OCI-M2 (cell line): ENCODE measurements around the gene ARHGEF17.
"Not testable (repeated sequence)": the region's sequence is repeated elsewhere in the genome, so short reads cannot be mapped to it uniquely, and the experiment has no call there.

Experiments used
- DNase-seq: peaks from one replicate; lab custom pipeline; 2025; ENCODE audit not compliant: unreplicated experiment; lab: John Stamatoyannopoulos, UW

Gene ARHGEF17

GRCh38 chr11:73308003-73308960 is at the start of gene ARHGEF17:
Gene ARHGEF17, plus strand, starts transcription at chr11:73308276. Its CDS starts 363 bp downstream, at chr11:73308639.
- no peak for DNase-seq

GRCh38 chr11:73259406-73260126 is 48.5 kb upstream of the ARHGEF17 start:
- DNase-seq = no peak

GRCh38 chr11:73260127-73260457 is 48.0 kb upstream of the ARHGEF17 start:
- DNase-seq = no peak

DNA sequence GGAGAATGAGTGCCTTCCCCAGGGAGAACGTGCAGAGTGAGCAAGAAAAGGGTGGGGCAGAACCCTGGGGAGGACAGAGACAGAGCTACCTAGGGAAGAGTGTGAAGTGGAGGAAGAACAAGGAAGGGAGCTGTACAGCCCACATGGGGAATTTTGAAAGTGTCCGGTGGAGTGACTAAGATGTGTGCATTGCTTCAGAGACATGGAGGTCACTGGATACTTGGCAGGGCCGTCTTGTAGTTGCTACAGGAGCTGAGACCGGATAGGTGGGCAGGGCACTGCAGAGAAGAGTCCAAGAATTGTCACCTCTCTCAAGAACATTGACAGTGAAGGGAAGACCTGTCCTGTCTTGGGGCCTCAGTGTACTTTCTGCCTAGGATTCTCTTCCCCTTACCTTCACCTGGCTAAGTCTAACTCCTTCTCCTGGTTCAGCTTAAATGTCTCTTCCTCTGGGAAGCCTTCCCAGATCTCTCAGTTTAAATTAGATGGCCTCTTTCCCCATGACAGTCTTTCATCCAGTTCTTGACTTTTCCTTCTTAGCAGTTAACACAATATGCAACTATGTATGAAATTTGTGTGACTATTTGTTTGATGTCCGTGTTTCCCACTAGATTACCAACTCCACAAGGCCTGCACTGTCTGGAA is 45.1 kb upstream of the ARHGEF17 start:
- no peak for DNase-seq

- no peak for DNase-seq
Measured at GRCh38 chr11:73263640-73264039, 44.4 kb upstream of the ARHGEF17 start.

- no peak for DNase-seq
Measured at GRCh38 chr11:73265278-73265810, 42.7 kb upstream of the ARHGEF17 start.

GRCh38 chr11:73265853-73266645 is 42.0 kb upstream of the ARHGEF17 start:
- DNase-seq = no peak

DNA sequence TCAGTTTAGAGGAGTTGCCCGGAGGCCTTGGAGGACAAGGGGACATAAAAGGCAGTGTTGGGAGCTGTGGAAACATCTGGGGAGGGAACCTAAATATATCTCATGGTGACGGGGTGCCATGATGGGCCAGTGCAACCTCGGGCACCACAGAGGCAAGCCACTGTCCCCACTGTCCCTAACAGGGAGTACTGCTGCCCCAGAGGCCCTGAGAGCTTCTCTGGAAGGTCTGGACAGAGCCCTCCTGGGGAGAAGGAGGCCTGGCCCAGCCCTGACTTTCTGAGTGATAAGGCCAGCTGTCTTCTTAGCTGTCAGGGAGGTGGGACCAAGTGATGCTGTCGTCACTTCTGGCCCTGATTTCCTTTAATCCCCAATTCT is 41.4 kb upstream of the ARHGEF17 start:
- DNase-seq = no peak

DNA sequence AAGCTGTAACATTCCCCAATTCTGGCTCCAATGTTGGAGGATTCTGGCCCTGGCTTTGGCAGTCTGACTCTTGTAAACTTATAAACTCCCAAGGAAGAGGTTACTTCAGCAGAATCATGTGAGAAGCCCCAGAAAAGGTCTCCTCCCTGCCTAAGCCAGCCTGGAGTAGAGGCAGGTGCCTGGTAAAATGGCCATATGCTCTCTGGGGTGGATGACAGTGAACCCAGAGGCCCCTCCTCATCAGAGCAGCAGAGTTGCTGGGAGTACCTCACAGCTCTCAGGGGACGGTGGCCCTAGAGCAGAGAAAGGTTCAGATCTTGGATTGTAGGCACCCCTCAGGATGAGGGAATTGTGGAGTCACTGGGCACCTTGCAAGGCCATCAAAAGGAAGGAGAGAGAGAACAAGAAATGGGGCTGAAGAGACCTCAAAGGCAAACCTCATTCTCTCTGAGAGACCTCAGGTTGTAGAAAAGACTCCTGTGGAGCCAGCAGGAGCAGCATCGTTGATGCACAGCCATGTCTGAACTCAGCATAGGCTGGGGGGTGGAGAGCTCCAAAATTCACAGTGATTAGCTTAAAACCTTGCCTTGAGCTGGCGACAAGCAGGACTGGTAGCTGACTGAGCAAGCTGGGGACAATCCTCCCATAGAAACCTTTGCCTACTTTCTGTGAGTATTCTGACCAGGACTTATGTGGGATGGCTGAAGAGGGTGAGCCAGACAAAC is 40.8 kb upstream of the ARHGEF17 start:
- no peak for DNase-seq

GRCh38 chr11:73267906-73268540 is 40.1 kb upstream of the ARHGEF17 start:
- DNase-seq = no peak

- no peak for DNase-seq
Measured at GRCh38 chr11:73268671-73269271, 39.3 kb upstream of the ARHGEF17 start.

DNA sequence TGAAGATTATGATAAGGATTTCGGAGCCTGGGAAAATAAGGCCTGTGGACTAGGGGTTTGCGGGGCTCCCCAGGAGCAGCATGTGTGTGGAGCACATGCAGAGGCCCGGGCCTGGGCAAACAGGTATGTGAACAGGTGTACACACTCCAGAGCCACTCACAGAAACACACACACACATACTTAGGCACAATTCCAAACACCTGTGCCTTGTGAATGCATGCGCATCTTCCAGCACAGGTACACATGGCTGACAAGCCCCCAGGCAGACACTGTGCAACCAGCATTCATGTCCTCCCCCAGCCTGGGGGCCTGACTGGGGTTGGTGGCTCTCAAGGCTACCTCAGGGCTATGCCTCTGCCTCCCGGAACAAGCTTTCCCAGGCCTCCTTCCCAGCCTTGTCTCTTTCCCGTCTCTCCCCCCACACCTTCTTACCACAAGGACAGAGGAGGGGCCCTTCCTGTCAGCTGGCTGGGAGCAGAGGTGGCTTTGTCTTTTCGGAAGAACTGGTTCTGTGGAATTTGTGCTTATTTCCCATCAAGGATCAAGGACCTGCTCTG is 38.5 kb upstream of the ARHGEF17 start:
- no peak for DNase-seq

DNA sequence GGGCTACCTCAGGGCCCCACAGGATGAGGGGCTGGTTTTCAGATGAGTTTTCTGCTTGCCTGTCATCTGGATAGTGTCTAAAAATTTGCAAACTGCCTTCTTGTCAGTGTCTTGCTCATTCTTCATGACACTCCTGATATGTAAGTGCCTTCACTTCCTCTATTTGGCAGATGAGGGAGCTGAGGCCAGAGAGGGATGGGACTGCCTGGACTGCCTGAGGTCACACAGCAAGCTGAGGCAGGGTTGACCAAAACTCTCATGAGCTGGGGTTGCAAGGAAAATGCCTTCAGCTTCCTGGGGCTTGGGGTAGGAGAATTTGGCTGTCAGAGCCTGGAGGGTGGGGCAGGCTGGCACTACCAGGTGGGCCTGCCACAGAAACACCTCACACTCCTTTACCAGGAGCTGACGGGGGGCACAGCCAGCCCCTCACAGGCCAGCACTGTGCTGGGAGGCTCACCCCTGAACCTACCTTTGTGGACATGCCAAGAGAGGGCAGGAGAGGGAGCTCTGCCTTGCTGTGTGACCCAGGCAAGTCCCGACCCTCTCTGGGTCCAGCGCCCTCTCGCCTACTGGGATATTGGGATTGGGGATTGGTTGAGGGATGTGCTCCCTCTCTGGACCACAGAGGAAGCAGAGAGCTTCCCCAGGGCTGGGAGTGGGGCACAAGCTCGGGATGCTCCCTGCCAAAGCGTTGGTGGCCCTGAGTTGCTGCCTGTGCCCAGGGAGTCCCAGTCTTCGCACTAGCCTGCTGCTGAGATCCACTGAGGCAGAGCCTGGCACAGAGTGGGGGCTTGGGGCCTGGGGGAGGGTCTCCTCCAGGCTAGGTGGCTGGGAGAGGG is 37.8 kb upstream of the ARHGEF17 start:
- DNase-seq = no peak

GRCh38 chr11:73270855-73271477 is 37.1 kb upstream of the ARHGEF17 start:
- no peak for DNase-seq

GRCh38 chr11:73271478-73271865 is 36.6 kb upstream of the ARHGEF17 start:
- not testable (repeated sequence) for DNase-seq

DNA sequence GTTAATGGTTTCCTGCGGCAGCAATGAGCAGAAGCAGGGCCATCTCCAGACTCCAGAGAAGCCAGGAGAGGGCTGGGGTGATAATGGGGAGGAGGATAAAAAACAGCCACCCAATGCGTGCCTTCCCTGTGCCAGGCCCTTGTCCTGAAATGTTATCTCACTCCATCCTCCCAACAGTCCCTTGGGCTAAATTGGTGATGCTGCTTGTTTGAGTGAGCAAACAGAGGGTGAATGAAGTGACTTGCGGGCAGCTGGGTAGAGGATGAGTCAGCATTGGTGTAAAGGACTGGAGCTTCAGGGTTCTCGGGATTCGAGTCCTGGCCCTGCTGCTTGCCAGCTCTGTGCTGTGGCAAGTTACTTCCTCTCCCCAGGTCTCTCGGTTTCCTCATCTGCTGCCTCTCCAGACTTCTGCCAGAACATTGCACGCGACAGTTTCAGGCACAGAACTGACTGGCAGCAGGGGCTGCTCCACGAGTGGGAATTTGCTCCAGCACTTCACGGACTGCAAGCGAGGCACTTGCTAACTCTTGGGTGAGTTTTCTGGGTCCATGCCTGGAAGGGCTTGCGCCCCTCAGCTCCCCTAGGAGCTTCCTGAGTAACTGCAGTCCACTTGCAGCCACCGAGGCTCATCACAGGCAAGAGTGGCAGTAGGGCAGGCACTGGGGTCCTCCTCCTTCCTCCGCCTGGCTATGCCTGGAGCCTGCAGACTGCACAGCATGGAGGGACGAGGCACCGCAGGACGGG is 36.0 kb upstream of the ARHGEF17 start, which contains the start of gene P2RY6:
Gene P2RY6 (plus strand): TSS at position 403 of the 744 bp plus-strand sequence. CDS start 24,181 bp downstream, outside the sequence.
- DNase-seq = no peak

DNA sequence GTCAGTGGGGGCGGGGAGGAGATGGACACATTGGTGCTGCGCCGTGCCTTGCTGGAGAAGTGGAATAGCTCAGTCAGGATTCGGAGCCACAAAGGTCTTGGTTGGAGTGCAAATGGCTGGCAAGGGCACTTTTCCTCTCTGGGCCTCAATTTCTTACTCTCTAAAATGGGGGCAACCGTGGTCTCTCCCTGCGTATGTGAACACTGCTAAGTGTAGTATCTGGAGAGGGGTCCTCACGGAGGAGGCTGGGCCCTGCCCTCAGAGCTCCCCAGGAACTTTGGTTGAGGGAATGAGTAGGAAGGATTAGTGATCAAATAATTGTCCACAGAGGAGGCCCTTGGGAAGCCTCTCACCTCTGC is 35.4 kb upstream of the ARHGEF17 start:
- no peak for DNase-seq
